ENCODE data around the gene BPIFB3. TPM values are rescaled to one million over a fixed set of nuclear protein-coding genes. Genes with fewer than 3 reads are reported as not detected.
A peak's percentile ranks its signal among the peaks of the same experiment; 100 is the strongest.
"Not testable (repeated sequence)": the region's sequence is repeated elsewhere in the genome, so short reads cannot be mapped to it uniquely, and the experiment has no call there.

BPIFB3 gene
- total RNA-seq, 1 donor from 2014 or later: not detected

DNA sequence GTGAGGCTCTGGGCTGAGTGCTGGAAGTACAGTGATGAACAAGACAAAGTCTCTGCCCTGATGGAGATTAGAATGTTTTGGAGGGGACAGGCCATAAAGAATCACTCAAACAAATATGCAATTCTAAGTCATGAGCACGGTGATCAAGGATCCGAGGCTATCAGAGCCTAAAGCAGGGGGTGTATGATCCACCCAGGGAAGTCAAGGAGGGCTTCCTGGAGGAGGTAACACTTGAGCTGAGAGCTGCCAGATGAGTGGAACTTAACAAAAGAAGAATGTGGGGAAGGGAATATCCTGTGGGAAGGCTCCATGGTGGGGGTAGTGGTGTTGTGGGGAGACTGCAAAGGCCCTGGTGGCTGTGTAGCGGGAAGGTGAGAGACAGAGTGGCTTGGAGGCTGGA is 38.0 kb downstream of the BPIFB3 start:
- H3K4me3 Mint-ChIP-seq: no peak overlapping the region
- no peaks in the 10 kb centered on the region for H3K4me1 Mint-ChIP-seq
- no peak for DNase-seq
- no peak overlapping the region for H3K27ac Mint-ChIP-seq
- intact Hi-C loops (cut with micrococcal nuclease): no loop called here
- peaks cover 2% of the 10 kb centered on the region for H3K27me3 Mint-ChIP-seq
- H3K36me3 Mint-ChIP-seq (ENCODE audit: low read depth): no peaks in the 10 kb centered on the region
- H3K9me3 Mint-ChIP-seq: peaks cover 4% of the 10 kb centered on the region

DNA sequence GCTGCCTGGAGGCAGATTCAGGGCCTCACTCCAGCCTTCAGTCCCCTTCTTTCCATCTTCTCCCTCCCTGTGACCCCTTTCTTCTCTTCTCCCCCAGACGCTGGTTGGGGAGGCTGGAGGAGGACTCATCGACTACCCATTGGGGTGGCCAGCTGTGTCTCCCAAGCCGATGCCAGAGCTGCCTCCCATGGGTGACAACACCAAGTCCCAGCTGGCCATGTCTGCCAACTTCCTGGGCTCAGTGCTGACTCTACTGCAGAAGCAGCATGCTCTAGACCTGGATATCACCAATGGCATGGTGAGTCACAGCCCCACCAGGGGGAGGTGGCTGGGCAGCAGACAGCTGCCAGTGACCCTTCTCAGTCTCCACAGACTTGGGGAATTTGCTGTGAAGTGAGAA is 38.7 kb downstream of the BPIFB3 start:
- no peak for DNase-seq
- intact Hi-C loops (cut with micrococcal nuclease): no loop called here
- H3K4me1 Mint-ChIP-seq: no peaks in the 10 kb centered on the region
- peaks cover 2% of the 10 kb centered on the region for H3K27me3 Mint-ChIP-seq
- peaks cover 4% of the 10 kb centered on the region for H3K9me3 Mint-ChIP-seq
- no peak overlapping the region for H3K4me3 Mint-ChIP-seq
- no peaks in the 10 kb centered on the region for H3K36me3 Mint-ChIP-seq (ENCODE audit: low read depth)
- no peak overlapping the region for H3K27ac Mint-ChIP-seq

DNA sequence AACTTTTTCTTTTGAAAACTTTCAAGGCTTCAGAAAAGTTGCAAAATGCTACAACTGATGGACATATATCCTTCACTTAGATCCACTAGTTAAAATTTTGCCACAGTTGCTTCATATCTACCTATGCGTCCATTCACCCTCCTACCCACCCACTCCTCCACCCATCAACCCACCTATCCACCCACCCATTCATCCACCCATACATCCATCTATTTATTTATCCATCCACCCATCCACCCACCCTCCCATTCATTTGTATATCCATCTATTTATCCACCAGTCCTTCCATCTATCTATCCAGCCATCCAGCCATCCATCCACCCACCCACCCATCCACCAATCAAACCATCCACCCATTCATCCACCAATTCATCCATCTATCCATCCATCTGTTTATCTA is 39.4 kb downstream of the BPIFB3 start:
- DNase-seq: no peak
- no peaks in the 10 kb centered on the region for H3K4me1 Mint-ChIP-seq
- H3K27me3 Mint-ChIP-seq: peaks cover 2% of the 10 kb centered on the region
- peaks cover 4% of the 10 kb centered on the region for H3K9me3 Mint-ChIP-seq
- no peaks in the 10 kb centered on the region for H3K36me3 Mint-ChIP-seq (ENCODE audit: low read depth)
- no peak overlapping the region for H3K27ac Mint-ChIP-seq
- no peak overlapping the region for H3K4me3 Mint-ChIP-seq
- intact Hi-C loops (cut with micrococcal nuclease): no loop called here

DNA sequence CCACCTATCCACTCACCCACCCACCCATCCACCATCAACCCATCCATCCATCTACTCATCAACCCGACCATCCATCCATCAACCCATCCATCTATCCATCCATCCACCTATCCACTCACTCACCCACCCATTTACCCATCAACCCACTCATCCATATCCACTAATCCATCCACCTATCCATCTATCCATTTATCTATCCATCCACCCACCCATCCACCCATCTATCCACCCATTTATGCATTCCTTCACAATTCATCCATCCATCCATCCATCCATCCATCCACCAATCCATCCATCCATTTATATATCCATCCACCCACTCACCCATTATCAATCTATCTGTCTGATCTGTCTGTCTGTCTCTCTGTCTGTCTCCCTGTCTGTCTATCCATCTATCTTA is 39.9 kb downstream of the BPIFB3 start:
- no peaks in the 10 kb centered on the region for H3K27me3 Mint-ChIP-seq
- H3K27ac Mint-ChIP-seq: no peak overlapping the region
- intact Hi-C loops (cut with micrococcal nuclease): no loop called here
- no peak for DNase-seq
- H3K9me3 Mint-ChIP-seq: peaks cover 4% of the 10 kb centered on the region
- H3K36me3 Mint-ChIP-seq (ENCODE audit: low read depth): no peaks in the 10 kb centered on the region
- H3K4me3 Mint-ChIP-seq: no peak overlapping the region
- H3K4me1 Mint-ChIP-seq: no peaks in the 10 kb centered on the region

DNA sequence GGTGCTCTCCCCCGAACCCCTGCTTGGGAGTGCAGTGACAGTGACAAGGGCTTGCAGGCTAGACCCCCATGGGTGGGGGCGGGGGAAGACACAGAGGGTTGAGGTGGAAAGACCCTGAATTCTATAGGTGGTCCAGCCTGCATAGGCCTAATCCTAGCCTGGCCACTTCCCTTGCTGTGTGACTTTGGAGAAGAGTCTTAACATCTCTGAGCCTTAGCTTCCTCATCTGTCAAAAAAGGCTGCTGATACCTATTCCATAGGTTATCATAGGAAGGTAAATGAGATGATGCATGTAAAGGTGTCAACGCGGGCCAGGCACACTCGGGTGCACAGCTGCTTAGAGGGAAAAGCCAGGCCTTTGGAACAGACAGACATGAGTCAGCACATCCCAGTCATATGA is 41.5 kb downstream of the BPIFB3 start:
- no peaks in the 10 kb centered on the region for H3K36me3 Mint-ChIP-seq (ENCODE audit: low read depth)
- no peaks in the 10 kb centered on the region for H3K27me3 Mint-ChIP-seq
- peaks cover 4% of the 10 kb centered on the region for H3K9me3 Mint-ChIP-seq
- no peak overlapping the region for H3K27ac Mint-ChIP-seq
- intact Hi-C loops (cut with micrococcal nuclease): loop anchor here (5.0 kb wide), 1 partner anchor 202 kb away; no protein-coding TSS in a partner anchor
- no peak for DNase-seq
- no peaks in the 10 kb centered on the region for H3K4me1 Mint-ChIP-seq
- H3K4me3 Mint-ChIP-seq: no peak overlapping the region

DNA sequence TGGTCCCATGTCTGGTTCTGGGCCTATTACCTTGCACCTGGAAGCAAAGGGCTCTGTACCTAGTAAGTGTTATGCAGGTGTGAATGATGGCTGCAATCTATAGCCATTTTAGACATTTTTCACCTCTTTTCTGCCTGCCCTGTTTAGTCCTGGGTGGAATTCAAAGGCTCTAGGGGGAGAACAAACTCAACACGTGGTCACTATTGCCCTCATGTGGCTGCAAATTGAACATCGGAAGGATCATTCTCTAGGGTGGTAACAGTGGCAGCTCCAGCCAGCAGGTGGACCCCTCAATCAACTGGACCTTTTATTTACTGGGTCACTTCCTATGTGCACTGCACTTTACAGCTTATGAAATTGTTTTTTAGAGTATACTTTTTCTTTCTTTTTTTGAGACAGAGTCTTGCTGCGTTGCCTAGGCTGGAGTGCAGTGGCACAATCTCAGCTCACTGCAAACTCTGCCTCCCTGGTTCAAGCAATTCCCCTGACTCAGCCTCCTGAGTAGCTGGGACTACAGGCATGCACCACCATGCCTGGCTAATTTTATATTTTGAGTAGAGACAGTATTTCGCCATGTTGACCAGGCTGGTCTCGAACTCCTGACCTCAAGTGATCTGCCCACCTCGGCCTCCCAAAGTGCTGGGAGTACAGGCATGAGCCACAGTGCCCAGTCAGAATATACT is 42.3 kb downstream of the BPIFB3 start:
- not testable (repeated sequence) for H3K27ac Mint-ChIP-seq; H3K4me3 Mint-ChIP-seq; H3K27me3 Mint-ChIP-seq; H3K9me3 Mint-ChIP-seq; H3K4me1 Mint-ChIP-seq; H3K36me3 Mint-ChIP-seq (ENCODE audit: low read depth)
- DNase-seq: peak; percentile 80
- intact Hi-C loops (cut with micrococcal nuclease): loop anchor here (2.0 to 5.0 kb wide), 2 partner anchors 193 to 201 kb away; no protein-coding TSS in a partner anchor

DNA sequence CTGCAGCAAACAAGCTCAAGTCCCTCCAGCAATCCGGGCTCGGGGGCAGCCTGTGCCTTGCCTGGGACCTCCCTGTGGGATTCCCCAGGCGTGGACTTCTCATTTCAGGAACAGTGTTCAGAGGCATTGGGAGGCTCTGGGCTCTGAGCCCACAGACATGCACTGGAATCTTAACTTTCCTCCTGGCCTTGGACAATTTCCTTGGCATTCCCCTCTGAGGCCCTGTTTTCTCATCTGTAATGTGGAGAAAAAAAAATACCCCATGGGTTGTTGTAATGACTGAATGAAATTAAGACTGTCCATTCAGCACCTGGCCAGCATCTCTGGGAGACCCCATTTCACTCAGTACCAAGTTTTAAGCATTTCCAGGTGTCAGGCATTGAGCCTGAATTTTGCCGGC is 43.3 kb downstream of the BPIFB3 start:
- Mint-ChIP-seq H3K9me3 (peaks cover 4% of the 10 kb centered on the region), H3K27ac (no peak overlapping the region), H3K4me1 (no peaks in the 10 kb centered on the region), H3K4me3 (no peak overlapping the region), H3K27me3 (no peaks in the 10 kb centered on the region), H3K36me3 (ENCODE audit: low read depth) (no peaks in the 10 kb centered on the region)
- intact Hi-C loops (cut with micrococcal nuclease): loop anchor here (2.0 to 5.0 kb wide), 2 partner anchors 194 to 200 kb away; no protein-coding TSS in a partner anchor
- no peak for DNase-seq

DNA sequence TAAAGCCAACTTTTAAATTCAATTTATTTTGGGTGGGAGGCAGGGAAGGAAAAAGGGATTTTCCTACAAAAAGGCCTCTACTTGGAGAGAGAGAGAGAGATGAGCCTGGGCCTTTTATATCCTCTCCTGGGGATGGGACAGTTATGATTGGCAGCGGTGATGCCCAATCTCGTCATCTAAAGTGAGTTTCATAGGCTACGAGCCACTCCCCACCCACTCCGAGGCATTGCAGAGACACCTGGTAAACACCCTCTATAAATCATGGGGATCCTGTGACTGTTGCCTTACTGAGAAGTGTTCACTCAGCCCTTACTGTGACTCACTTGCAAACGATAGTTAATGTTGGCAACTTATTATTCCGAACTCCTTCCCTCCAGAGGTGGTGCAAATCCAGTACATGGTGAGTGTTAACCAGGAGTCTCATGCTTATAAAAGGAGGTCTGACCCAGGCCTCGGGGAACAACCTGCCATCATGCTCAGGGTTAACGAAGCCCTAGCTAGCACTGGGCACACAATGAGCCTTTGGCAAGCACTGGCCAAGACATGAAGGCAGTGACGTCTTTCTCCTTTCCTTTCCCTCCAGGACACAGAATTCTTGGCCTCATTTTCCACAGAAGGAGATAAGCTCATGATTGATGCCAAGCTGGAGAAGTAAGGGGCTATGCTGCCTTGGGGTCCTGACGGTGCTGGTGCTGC is 46.3 kb downstream of the BPIFB3 start:
- Mint-ChIP-seq H3K4me1 (no peaks in the 10 kb centered on the region), H3K27me3 (no peaks in the 10 kb centered on the region), H3K36me3 (ENCODE audit: low read depth) (no peaks in the 10 kb centered on the region), H3K27ac (no peak overlapping the region), H3K9me3 (no peaks in the 10 kb centered on the region), H3K4me3 (no peak overlapping the region)
- no peak for DNase-seq
- intact Hi-C loops (cut with micrococcal nuclease): loop anchor here (5.0 kb wide), 1 partner anchor 197 kb away; no protein-coding TSS in a partner anchor

DNA sequence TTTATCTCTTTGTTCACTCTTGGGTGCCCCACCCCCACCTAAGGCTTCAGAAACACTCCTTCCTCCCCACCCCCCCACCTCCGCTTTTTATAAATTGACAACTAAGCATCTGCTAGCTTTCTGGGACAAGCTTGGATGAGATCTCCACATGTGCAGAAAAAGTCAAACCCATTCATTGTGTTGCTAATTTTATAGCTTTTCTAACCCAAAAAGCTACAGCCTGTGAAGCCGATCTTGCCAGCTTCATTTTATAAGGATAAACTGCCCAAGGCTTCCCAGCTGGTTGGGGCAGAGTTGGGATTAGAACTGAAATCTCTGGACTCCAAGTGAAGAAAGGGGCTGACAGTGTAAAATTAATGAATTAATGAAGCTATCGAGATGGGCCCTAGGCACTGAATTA is 49.9 kb downstream of the BPIFB3 start:
- intact Hi-C loops (cut with micrococcal nuclease): no loop called here
- H3K4me3 Mint-ChIP-seq: no peak overlapping the region
- H3K9me3 Mint-ChIP-seq: no peaks in the 10 kb centered on the region
- H3K27ac Mint-ChIP-seq: no peak overlapping the region
- H3K4me1 Mint-ChIP-seq: no peaks in the 10 kb centered on the region
- DNase-seq: no peak
- no peaks in the 10 kb centered on the region for H3K36me3 Mint-ChIP-seq (ENCODE audit: low read depth)
- no peaks in the 10 kb centered on the region for H3K27me3 Mint-ChIP-seq

DNA sequence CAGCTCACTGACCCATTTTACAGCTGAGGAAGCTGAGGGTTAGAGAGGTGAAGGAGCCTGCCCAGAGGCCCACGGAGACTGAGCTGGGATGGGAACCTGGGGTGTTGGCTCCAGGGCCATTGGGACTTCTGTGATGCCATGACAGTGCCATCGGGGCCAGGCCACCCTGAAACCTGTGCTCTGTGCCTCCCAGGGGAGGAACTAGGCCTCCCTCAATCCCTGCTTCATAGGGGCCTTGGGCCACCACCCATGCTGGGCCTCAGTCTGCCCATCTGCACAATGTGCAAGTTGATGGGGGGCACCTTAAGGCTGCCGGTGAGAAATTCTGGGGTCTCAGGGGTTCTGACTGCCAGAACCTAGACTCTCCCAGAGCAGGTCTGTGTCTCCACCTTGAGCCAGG is 50.6 kb downstream of the BPIFB3 start:
- DNase-seq: no peak
- no peaks in the 10 kb centered on the region for H3K4me1 Mint-ChIP-seq
- no peaks in the 10 kb centered on the region for H3K27me3 Mint-ChIP-seq
- H3K36me3 Mint-ChIP-seq (ENCODE audit: low read depth): no peaks in the 10 kb centered on the region
- H3K9me3 Mint-ChIP-seq: no peaks in the 10 kb centered on the region
- H3K4me3 Mint-ChIP-seq: no peak overlapping the region
- intact Hi-C loops (cut with micrococcal nuclease): no loop called here
- H3K27ac Mint-ChIP-seq: no peak overlapping the region

DNA sequence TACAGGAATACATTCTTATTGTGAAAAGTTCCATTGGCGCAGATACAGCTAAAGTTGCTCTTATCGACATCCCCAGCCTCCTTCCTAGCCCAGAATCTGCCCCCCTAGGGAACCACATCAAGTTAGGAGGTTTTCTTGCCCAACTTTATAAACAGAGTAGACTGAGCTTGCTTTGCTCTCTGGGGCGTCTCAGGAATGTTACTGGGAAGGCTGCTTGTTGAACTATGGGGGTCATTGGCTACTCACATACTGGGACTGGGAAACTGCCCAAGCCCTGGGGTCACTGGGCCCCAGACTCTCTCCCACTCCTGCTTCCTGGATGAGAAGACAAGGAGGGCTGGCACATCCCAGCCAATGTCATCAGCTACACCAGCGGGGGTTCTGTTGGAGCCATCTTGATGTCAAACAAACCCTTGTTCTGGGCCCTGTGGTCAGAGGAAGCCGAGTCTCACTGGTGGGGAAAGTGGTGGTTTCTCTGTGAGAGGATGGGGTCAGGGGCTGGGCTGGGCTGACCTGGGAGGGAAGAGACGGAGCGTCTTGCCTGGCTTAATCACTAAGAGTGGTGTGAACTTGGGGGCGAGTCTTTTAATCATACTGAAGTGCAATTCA is 51.7 kb downstream of the BPIFB3 start:
- intact Hi-C loops (cut with micrococcal nuclease): no loop called here
- Mint-ChIP-seq H3K36me3 (ENCODE audit: low read depth) (no peaks in the 10 kb centered on the region), H3K4me3 (no peak overlapping the region), H3K9me3 (no peaks in the 10 kb centered on the region), H3K27me3 (no peaks in the 10 kb centered on the region), H3K4me1 (no peaks in the 10 kb centered on the region), H3K27ac (no peak overlapping the region)
- no peak for DNase-seq

DNA sequence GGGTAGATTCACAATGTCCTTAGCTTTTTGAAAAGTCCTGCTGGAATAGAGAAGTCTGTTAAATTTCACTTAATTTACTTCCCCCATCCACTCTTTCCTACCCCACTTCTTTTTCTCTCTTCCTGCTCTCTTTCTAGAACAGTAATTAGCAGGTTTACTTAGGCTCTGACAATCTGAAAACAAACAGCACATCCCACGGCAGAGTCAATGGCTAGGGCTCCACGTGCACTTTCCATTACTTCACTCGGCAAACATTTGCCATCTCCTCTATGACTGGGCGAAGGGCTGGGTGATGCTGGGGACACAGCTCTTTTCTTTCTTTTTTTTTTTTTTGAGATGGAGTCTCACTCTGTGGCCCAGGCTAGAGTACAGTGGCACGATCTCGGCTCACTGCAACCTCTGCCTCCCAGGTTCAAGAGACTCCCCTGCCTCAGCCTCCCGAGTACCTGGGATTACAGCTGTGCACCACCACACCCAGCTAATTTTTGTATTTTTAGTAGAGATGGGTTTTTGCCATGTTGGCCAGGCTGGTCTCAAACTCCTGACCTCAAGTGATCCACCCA is 52.4 kb downstream of the BPIFB3 start:
- H3K4me1 Mint-ChIP-seq; H3K27me3 Mint-ChIP-seq; H3K9me3 Mint-ChIP-seq; H3K4me3 Mint-ChIP-seq; intact Hi-C loops (cut with micrococcal nuclease); H3K27ac Mint-ChIP-seq; H3K36me3 Mint-ChIP-seq (ENCODE audit: low read depth); DNase-seq: not testable (repeated sequence)

DNA sequence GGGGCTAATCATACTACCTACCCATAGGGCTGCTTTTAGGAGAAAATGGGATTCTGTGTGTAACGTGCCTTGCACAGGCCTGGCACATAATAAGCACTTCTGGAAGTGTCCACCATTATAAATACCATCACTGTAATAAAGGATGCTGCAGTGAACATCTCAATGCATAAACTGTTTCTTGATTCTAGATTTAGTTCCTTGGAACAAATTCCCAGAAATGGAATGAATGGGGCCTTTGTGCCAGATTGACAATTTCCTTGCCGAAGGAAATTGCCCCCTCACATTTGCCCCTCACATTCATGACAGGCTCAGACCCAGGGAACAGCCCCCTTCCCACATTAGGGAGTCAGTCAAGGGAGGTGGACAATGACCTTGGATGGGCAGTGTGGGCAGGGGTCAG is 55.0 kb downstream of the BPIFB3 start:
- DNase-seq: no peak
- no peak overlapping the region for H3K4me3 Mint-ChIP-seq
- no peaks in the 10 kb centered on the region for H3K9me3 Mint-ChIP-seq
- no peaks in the 10 kb centered on the region for H3K36me3 Mint-ChIP-seq (ENCODE audit: low read depth)
- no peaks in the 10 kb centered on the region for H3K27me3 Mint-ChIP-seq
- no peaks in the 10 kb centered on the region for H3K4me1 Mint-ChIP-seq
- intact Hi-C loops (cut with micrococcal nuclease): no loop called here
- H3K27ac Mint-ChIP-seq: no peak overlapping the region

DNA sequence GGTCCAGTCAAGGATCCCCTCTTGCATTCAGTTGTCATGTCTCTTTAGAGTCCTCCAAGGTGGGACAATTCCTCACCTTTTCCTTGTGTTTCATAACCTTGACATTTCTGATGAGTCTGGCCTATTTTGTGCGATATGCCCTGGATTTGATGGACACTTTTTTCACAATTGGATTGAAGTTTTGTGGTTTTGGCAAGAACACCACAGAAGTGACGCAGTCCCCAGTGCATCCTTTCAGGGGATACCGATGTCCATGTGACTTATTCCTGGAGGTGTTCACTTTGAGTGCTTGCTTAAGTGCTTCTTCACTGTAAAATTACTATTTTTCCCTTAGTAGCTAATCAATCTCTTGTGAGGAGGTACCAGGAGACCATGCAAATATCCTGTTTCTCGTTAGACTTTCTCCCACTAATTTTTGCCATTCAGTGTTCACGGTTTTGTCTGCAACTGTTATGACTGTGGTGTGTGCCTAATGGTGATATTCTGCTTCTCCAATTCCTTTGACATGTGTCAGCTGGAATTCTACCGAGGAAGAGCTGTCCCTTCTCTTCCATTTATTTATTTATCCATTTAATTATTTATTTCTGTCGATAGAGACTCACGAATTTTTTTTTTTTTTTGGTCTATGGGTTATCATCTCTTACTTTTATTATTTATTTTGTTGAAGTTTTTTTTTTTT is 56.6 kb downstream of the BPIFB3 start:
- intact Hi-C loops (cut with micrococcal nuclease): no loop called here
- Mint-ChIP-seq H3K4me3 (no peak overlapping the region), H3K36me3 (ENCODE audit: low read depth) (no peaks in the 10 kb centered on the region), H3K27ac (no peak overlapping the region), H3K27me3 (no peaks in the 10 kb centered on the region), H3K9me3 (no peaks in the 10 kb centered on the region), H3K4me1 (no peaks in the 10 kb centered on the region)
- no peak for DNase-seq

All from activated CD4-positive, alpha-beta T cell treated with anti-CD3 and anti-CD28 coated beads, Interleukin-2, amount 10 ng/mL, durations not matched to agents 24 days and 14 days (primary cell).